HG03039 (cell line): ENCODE data around the gene CAMK1D.
"Not testable (repeated sequence)": the region's sequence is repeated elsewhere in the genome, so short reads cannot be mapped to it uniquely, and the experiment has no call there.

Experiments
- ATAC-seq: cut with Tn5 transposase; IDR thresholded peaks from one replicate; pipeline ENCODE4 v1.9.1; 2021; ENCODE audit warnings: mild to moderate bottlenecking, moderate library complexity; ENCODE audit not compliant: unreplicated experiment

The CAMK1D gene

DNA sequence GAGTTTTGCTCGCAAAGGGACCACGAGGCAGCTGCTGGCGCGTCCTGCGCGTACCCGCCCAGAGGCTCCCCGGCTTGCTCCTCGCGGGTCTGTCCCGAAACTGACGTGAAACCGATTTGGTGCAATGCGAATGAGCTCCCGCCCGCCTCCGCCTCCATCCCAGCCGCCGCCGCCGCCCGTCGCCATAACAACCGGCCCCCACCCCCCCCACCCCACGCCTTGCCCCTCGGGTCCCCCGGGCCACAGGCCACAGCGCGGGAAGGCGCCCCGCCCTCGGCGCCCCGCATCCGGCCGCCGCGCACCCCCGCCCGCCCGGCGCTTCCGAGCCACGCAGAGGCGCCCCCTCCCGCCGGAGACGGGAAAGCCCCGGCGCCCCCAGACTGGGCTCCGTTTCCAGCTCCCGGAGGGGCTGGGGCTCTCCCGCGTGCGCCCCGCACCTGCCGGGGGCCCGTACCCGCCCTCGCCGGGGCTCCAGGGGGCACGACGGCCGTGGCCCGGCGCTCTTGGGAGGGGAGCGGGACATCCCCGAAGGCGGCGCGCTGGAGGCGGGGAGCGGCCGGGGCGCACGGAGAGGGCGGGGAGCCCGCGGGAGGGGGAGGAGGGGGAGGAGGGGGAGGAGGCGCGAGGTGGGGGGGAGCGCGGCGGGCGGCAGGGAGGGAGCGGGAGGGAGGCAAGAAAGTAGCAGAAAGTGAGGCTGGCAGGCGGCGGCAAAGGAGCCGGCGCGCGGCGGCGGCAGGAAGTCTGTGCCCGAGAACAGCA lies at the start of gene CAMK1D:
CAMK1D (plus strand) TSS at position 678 of the 759 bp plus-strand sequence.
- peak; percentile 44 for ATAC-seq

DNA sequence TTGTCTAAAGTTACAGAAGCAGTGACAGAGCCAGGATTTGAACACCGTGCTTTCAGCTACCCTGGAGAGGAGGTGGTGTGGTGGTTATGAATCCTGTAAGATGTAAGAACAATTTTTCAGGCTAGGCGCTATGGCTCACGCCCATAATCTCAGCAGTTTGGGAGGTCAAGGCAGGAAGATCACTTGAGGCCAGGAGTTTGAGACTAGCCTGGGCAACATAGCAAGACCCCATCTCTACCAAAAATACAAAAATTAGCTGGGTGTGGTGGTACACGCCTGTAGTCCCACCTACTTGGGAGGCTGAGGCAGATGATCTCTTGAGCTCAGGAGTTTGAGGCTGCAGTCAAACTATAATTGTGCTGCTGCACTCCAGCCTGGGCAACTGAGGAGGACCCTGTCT lies 48.3 kb upstream of the CAMK1D start:
- not testable (repeated sequence) for ATAC-seq

DNA sequence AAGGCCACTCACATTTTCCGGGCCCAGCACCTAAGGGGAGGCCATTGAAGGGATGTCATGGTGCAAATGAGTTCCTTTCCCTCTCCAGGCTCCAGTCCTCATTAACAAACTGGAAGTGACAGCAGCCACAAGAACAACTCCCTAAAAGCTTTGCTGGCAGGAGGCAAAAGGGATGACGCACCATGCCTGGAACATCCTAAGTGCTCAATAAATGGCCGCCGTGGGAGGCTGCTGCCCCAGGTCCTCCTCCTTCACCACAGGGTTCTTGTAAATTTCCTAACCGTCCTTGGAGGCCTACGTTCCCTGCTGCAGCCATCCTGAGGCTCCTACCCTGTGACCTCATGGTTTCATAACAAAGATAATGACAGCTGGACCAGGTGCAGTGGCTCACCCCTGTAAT lies 41.3 kb upstream of the CAMK1D start:
- ATAC-seq: no peak

- no peak for ATAC-seq
Observed at GRCh38 chr10:12308736-12309375, 40.5 kb upstream of the CAMK1D start.

DNA sequence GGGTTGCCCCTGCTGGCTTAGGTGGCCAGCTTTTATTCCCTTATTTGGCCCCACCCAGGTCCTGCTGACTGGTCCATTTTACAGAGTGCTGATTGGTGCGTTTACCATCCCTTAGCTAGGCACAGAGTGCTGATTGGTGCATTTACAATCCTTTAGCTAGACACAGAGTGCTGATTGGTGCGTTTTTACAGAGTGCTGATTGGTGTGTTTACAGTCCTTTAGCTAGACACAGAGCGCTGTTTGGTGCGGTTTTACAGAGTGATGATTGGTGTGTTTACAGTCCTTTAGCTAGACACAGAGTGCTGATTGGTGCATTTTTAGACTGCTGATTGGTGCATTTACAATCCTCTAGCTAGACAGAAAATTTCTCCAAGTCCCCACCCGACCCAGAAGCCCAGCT lies 39.6 kb upstream of the CAMK1D start:
- ATAC-seq: not testable (repeated sequence)

- ATAC-seq: no peak
Observed at GRCh38 chr10:12314836-12315235, 34.5 kb upstream of the CAMK1D start.

GRCh38 chr10:12319076-12319475 lies 30.3 kb upstream of the CAMK1D start:
- no peak for ATAC-seq

- ATAC-seq: no peak
Observed at GRCh38 chr10:12320892-12321291, 28.5 kb upstream of the CAMK1D start.

DNA sequence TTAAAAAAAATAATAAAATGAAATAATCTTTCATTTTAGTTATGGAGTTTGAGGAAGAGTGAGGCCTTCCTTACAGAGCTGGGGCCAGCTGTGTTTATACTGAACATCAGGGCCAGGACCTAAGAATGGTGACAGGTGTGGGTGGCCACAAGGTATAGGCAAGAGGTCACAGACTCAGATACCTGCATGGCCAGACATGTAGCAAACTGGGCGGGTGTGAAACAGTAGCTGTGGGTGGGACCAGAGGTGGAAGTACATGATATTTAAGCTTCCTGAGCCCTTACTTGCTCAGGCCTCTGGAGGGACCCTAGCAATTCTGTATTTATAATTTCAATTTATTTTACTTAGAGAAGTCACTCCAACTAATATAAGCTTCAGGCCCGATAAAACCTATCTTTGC lies 27.7 kb upstream of the CAMK1D start:
- ATAC-seq: no peak

GRCh38 chr10:12322583-12323131 lies 26.7 kb upstream of the CAMK1D start:
- ATAC-seq: no peak

GRCh38 chr10:12324530-12324929 lies 24.8 kb upstream of the CAMK1D start:
- ATAC-seq: no peak

GRCh38 chr10:12327074-12327473 lies 22.3 kb upstream of the CAMK1D start:
- ATAC-seq: no peak

GRCh38 chr10:12327476-12327875 lies 21.9 kb upstream of the CAMK1D start:
- ATAC-seq: no peak

DNA sequence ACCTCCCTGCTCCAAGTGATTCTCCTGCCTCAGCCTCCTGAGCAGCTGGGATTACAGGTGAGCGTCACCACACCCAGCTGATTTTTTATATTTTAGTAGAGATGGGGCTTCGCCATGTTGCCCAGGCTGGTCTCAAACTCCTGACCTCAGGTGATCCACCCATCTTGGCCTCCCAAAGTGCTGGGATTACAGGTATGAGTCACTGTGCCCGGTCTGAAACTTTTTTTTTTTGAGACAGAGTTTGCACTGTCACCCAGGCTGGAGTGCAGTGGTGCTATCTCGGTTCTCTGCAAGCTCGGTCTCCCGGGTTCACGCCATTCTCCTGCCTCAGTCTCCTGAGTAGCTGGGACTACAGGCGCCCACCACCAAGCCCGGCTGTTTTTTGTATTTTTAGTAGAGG lies 21.0 kb upstream of the CAMK1D start:
- ATAC-seq: not testable (repeated sequence)

GRCh38 chr10:12332572-12333379 lies 16.6 kb upstream of the CAMK1D start:
- no peak for ATAC-seq

DNA sequence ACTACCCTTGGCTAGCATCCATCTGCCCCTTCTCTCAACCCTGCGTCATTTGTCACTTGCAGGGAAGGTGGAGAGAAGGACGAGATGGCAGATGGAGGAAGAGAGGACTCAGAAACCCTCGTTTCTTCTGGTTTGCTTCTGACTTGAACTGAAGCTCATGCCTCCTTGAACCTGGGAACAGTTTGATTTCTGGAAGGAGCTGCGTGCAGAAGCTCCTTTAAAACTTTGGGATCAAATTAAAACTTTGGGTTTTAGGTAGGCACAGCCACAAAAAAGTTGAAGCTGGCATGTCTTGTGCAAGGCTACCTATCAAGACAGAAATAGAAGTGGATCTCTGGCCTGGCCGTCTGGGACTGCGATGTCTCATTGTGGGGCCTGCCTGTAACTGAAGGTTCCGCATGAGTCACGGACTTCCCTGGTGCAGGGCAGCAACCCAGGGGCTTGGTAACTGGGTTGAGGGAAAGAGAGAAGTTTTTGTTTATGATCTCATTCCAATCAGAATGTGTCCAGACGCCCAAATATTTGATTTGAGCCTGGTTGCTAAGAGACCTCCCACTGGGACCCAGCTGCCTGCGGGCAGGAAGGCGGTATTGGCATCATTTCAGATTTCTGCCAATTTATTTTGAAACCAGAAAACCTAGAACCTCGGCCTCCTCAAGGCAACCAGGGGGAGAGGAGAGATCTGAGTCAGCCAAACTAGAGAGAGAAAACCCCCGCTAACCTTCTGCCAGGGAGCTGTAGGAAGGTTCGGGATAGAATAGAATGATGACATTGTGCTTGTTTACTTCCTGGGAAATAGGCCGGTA lies 15.8 kb upstream of the CAMK1D start:
- ATAC-seq: peak; percentile 73

- ATAC-seq: peak; percentile 6
Observed at GRCh38 chr10:12334186-12334530, 15.2 kb upstream of the CAMK1D start.

- not testable (repeated sequence) for ATAC-seq
Observed at GRCh38 chr10:12335169-12335568, 14.2 kb upstream of the CAMK1D start.

- ATAC-seq: no peak
Observed at GRCh38 chr10:12337453-12338372, 11.6 kb upstream of the CAMK1D start.

GRCh38 chr10:12338981-12339380 lies 10.4 kb upstream of the CAMK1D start:
- no peak for ATAC-seq
